A549 (cell line): Measurements from ENCODE around the gene GPI. TPM values are rescaled to one million over a fixed set of nuclear protein-coding genes. Genes with fewer than 3 reads are reported as not detected.
A peak's percentile ranks its signal among the peaks of the same experiment; 100 is the strongest.

Experiments
- ATAC-seq, 2 experiments: fragments of 200-7000 bp in 1 of 2; fragments of >200 bp in 1 of 2; cut with Nextera tagmentation in 1 of 2; cut with Tn5 transposase in 1 of 2; 3 replicates each; pipeline versions ENCODE4 v1.8.0 to v1.9.1; 2018 to 2020; ENCODE audit warnings: mild to moderate bottlenecking in 1 of 2, moderate library complexity in 1 of 2
- CTCF ChIA-PET: fragments of 300-600 bp; sonication (Branson Sonifier 250); formaldehyde crosslinking; extraction: SDS; loops from one replicate; lab custom pipeline; 2021; ENCODE audit warnings: antibody characterized with exemption, inconsistent platforms; lab: Yijun Ruan, JAX
- POLR2A ChIA-PET: fragments of 350-600 bp; formaldehyde crosslinking; extraction: SDS; loops from one replicate; lab custom pipeline; 2021; ENCODE audit warnings: antibody characterized with exemption, inconsistent platforms; lab: Yijun Ruan, JAX
- DNase-seq, 2 experiments: peaks; one replicate each; pipeline versions ENCODE4 v3.0.0 to v3.0.0-alpha.2; 2011 to 2016; ENCODE audit warnings: low read depth in 1 of 2, low spot score in 1 of 2
- FAIRE-seq: peaks from 2 replicates; lab custom pipeline; 2011; peaks lifted over from hg19 to GRCh38; lab: Jason Lieb, UNC
- H3K27ac ChIP-seq, 2 experiments: fragments of >200 bp; sonication (Bioruptor Twin); formaldehyde crosslinking; 3 replicates each; pipeline ENCODE4 v1.5.1; 2016 to 2017
- H3K4me1 ChIP-seq: fragments of >200 bp; sonication (Bioruptor Twin); formaldehyde crosslinking; 3 replicates; pipeline ENCODE4 v1.6.1; 2016
- H3K4me2 ChIP-seq: fragments of >200 bp; sonication (Bioruptor Twin); formaldehyde crosslinking; 3 replicates; pipeline ENCODE4 v1.6.1; 2016
- H3K4me3 ChIP-seq: fragments of >200 bp; sonication (Bioruptor Twin); formaldehyde crosslinking; 3 replicates; pipeline ENCODE4 v1.5.1; 2016
- H3K9me3 ChIP-seq: fragments of >200 bp; sonication (Bioruptor Twin); formaldehyde crosslinking; 3 replicates; pipeline ENCODE4 v1.6.1; 2016
- BHLHE40 ChIP-seq: IDR thresholded peaks from 2 replicates; pipeline ENCODE4 v1.6.1; 2012; ENCODE audit warnings: low read depth, low read length, inconsistent platforms
- CBX8 ChIP-seq: fragments of 200-600 bp; sonication (generic); IDR thresholded peaks from 2 replicates; pipeline ENCODE4 v1.6.1; 2016
- CEBPB ChIP-seq, 2 experiments: fragments of >200 bp in 1 of 2; sonication (Bioruptor Twin) in 1 of 2; formaldehyde crosslinking in 1 of 2; IDR thresholded peaks; 2 replicates each; pipeline ENCODE4 v1.6.1; 2012 to 2016
- CHD4 ChIP-seq: fragments of 200-600 bp; sonication (generic); IDR thresholded peaks from 2 replicates; pipeline ENCODE4 v1.6.1; 2016; ENCODE audit warnings: antibody characterized with exemption, mild to moderate bottlenecking, borderline replicate concordance
- E2F6 ChIP-seq: IDR thresholded peaks from 2 replicates; pipeline ENCODE4 v1.6.1; 2012; ENCODE audit warnings: low read depth, borderline replicate concordance
- ESRRA ChIP-seq: fragments of 150-350 bp; IDR thresholded peaks from 2 replicates; pipeline ENCODE4 v1.6.1; 2014; ENCODE audit warnings: mild to moderate bottlenecking, low read length, borderline replicate concordance
- FOSL2 ChIP-seq, 2 experiments: fragments of 450-650 bp in 1 of 2; fragments of >200 bp in 1 of 2; sonication (Bioruptor Twin) in 1 of 2; formaldehyde crosslinking; IDR thresholded peaks; 2 replicates each; pipeline versions ENCODE4 v1.5.0 to v1.6.1; 2016 to 2020; ENCODE audit warnings: mild to moderate bottlenecking in 1 of 2, moderate library complexity in 1 of 2
- GATA3 ChIP-seq: IDR thresholded peaks from 2 replicates; pipeline ENCODE4 v1.6.1; 2012; ENCODE audit warnings: borderline replicate concordance
- HES2 ChIP-seq: fragments of >200 bp; sonication (Bioruptor Twin); formaldehyde crosslinking; IDR thresholded peaks from 2 replicates; pipeline ENCODE4 v1.6.1; 2016
- HEYL ChIP-seq: fragments of 250-450 bp; sonication (Bioruptor Pico); IDR thresholded peaks from 2 replicates; pipeline ENCODE4 v1.8.0; 2021; ENCODE audit warnings: mild to moderate bottlenecking, moderate library complexity
- HOXB13 ChIP-seq: fragments of 250-450 bp; sonication (Bioruptor Pico); IDR thresholded peaks from 2 replicates; pipeline ENCODE4 v1.5.0; 2020; ENCODE audit warnings: low read depth, mild to moderate bottlenecking, moderate library complexity
- HOXB5 ChIP-seq: fragments of 250-450 bp; sonication (Bioruptor Pico); IDR thresholded peaks from 2 replicates; pipeline ENCODE4 v1.5.0; 2020; ENCODE audit warnings: mild to moderate bottlenecking, moderate library complexity
- KDM5A ChIP-seq: fragments of 200-600 bp; sonication (generic); IDR thresholded peaks from 2 replicates; pipeline ENCODE4 v1.6.1; 2016; ENCODE audit warnings: antibody characterized with exemption, mild to moderate bottlenecking
- MAFK ChIP-seq: fragments of 450-650 bp; IDR thresholded peaks from 2 replicates; pipeline ENCODE4 v1.6.1; 2014; ENCODE audit not compliant: partially characterized antibody
- MYC ChIP-seq: IDR thresholded peaks from 2 replicates; pipeline ENCODE4 v1.6.1; 2012; ENCODE audit warnings: mild to moderate bottlenecking, inconsistent platforms, low read length, improper control_type of control experiment, borderline replicate concordance
- NFE2L2 ChIP-seq: fragments of 150-350 bp; conservative IDR thresholded peaks from 2 replicates; pipeline ENCODE4 v1.6.1; 2014; ENCODE audit warnings: low read length
- POLR2A ChIP-seq: IDR thresholded peaks from 2 replicates; pipeline ENCODE4 v1.6.1; 2012; ENCODE audit warnings: mild to moderate bottlenecking, low read length
- RCOR1 ChIP-seq: fragments of 150-350 bp; IDR thresholded peaks from 2 replicates; pipeline ENCODE4 v1.6.1; 2014; ENCODE audit warnings: antibody characterized with exemption, low read length, low read depth
- REST ChIP-seq: fragments of 200-600 bp; sonication (generic); IDR thresholded peaks from 2 replicates; pipeline ENCODE4 v1.6.1; 2016; ENCODE audit warnings: antibody characterized with exemption, mild to moderate bottlenecking, moderate library complexity
- SMC3 ChIP-seq: fragments of >200 bp; sonication (Bioruptor Twin); formaldehyde crosslinking; IDR thresholded peaks from 3 replicates; pipeline ENCODE4 v1.6.1; 2018; ENCODE audit warnings: inconsistent platforms
- TP53 ChIP-seq: fragments of 250-450 bp; sonication (Bioruptor Pico); IDR thresholded peaks from 2 replicates; pipeline ENCODE4 v1.5.0; 2021; ENCODE audit warnings: mild to moderate bottlenecking, moderate library complexity
- ZC3H11A ChIP-seq: fragments of 450-650 bp; IDR thresholded peaks from 2 replicates; pipeline ENCODE4 v1.6.1; 2014; ENCODE audit warnings: antibody characterized with exemption, mild to moderate bottlenecking
- ZNF302 ChIP-seq: fragments of 250-450 bp; sonication (Bioruptor Pico); IDR thresholded peaks from 2 replicates; pipeline ENCODE4 v1.9.0; 2021; ENCODE audit warnings: inconsistent platforms, mild to moderate bottlenecking, moderate library complexity
- WGBS: methylation state at CpG from one replicate; pipeline ENCODE4 v1.1.6; 2017; ENCODE audit errors: missing lambda C conversion rate; 5-methylcytosine and 5-hydroxymethylcytosine counted together
- polyA plus RNA-seq, 4 experiments: library from polyadenylated mRNA; depleted of rRNA in 3 of 4; stranded (reverse); fragments of >200 nt; fragmentation: RNase III in 1 of 4; extraction: RNeasy Plus Mini Kit Qiagen cat#74134 plus additional on column Dnase treatment in 1 of 4; gene quantifications; 2 replicates in 3 of 4; 3 replicates in 1 of 4; pipeline ENCODE4 v1.2.3, GENCODE V29; 2011 to 2017

Gene GPI
- polyA plus RNA-seq, 2 of the 4 experiments (the other 2 are of a cell fraction), result 548 to 565 TPM

GRCh38 chr19:34362679-34363069 lies 2.3 kb upstream of the GPI start (continued):
- TF ChIP-seq NFE2L2, result no peak
- no peak for TF ChIP-seq RCOR1
- TF ChIP-seq BHLHE40, result no peak
- TF ChIP-seq, all 56 proteins: peak for 0

GRCh38 chr19:34363094-34363493 lies 1.9 kb upstream of the GPI start:
- ChIA-PET POLR2A (no interaction called here), CTCF (interaction anchor here (0.6 to 1.8 kb wide), 5 partner anchors 11 to 67 kb away, joined by 3 to 8 read pairs (median 4); no protein-coding TSS in a partner anchor)
- TF ChIP-seq E2F6, result no peak
- Histone ChIP-seq H3K9me3 (no peaks in the 10 kb centered on the region), H3K27ac (peak overlapping the region; percentile 23 to 49; a peak in 4 of 6 replicates), H3K4me2 (no peak overlapping the region), H3K4me3 (no peak overlapping the region), H3K4me1 (peaks cover 42% of the 10 kb centered on the region)
- 80% methylated on average over 4 of the region's 4 CpGs for WGBS
- no peak for ATAC-seq
- DNase-seq, result no peak
- FAIRE-seq, result no peak

- H3K9me3 ChIP-seq, result no peaks in the 10 kb centered on the region
- POLR2A ChIA-PET, result no interaction called here
- 94% methylated on average over 5 of the region's 5 CpGs for WGBS
- TF ChIP-seq HOXB5 (CRISPR knock-in tag) (no peak), CHD4 (no peak), E2F6 (no peak), MYC (no peak), CEBPB (IDR thresholded peaks at IDR 0.05) (no peak), TP53 (CRISPR knock-in tag) (no peak), ZNF302 (CRISPR knock-in tag) (no peak), FOSL2 (IDR thresholded peaks at IDR 0.05) (no peak), FOSL2 (CRISPR knock-in tag; IDR thresholded peaks at IDR 0.05) (no peak), HEYL (no peak), ZC3H11A (no peak), KDM5A (no peak), GATA3 (no peak), HOXB13 (no peak), HES2 (no peak), MAFK (no peak), POLR2A (no peak), ESRRA (no peak), REST (no peak), CBX8 (no peak), SMC3 (no peak)
- CTCF ChIA-PET, result interaction anchor here (0.6 to 1.8 kb wide), 4 partner anchors 18 to 28 kb away, joined by 3 to 8 read pairs (median 4); no protein-coding TSS in a partner anchor
- peak overlapping the region; percentile 93 to 97 for H3K27ac ChIP-seq
- no peak overlapping the region; the same call in 2 of the 3 replicates for H3K4me3 ChIP-seq
- no peak for DNase-seq
- no peak for ATAC-seq
- no peak for FAIRE-seq
- H3K4me1 ChIP-seq, result peaks cover 34% of the 10 kb centered on the region
- peak overlapping the region; percentile 100 for H3K4me2 ChIP-seq
Measured at GRCh38 chr19:34363930-34364329, 1.1 kb upstream of the GPI start.
